ENCODE measurements around the gene MCM9. TPM values are rescaled to one million over a fixed set of nuclear protein-coding genes. Genes with fewer than 3 reads are reported as not detected.

The MCM9 gene
- polyA plus RNA-seq (ENCODE audit: insufficient read depth in 1 of 5, insufficient read length in 5 of 5, low replicate concordance in 1 of 5) = 10 to 100 TPM; 15.1 to 24.4 (median 21.5) TPM
- long read RNA-seq, donor 1, partial matches to known transcripts = 0 of 1 reads
- long read RNA-seq, donor 1, other reads (novel, unspliced or antisense) = 0 of 1 reads
- long read RNA-seq, donor 2, partial matches to known transcripts = 0 of 1 reads
- long read RNA-seq, donor 2, other reads (novel, unspliced or antisense) = 0 of 1 reads
- long read RNA-seq, donor 3, partial matches to known transcripts = 0 of 1 reads
- long read RNA-seq, donor 3, other reads (novel, unspliced or antisense) = 0 of 1 reads
- long read RNA-seq, donor 4, partial matches to known transcripts = 0 of 1 reads
- long read RNA-seq, donor 4, other reads (novel, unspliced or antisense) = 0 of 1 reads
- long read RNA-seq, donor 5, full-length matches to known transcripts = 2 of 2 reads
- long read RNA-seq, donor 5, partial matches to known transcripts = 0 of 2 reads
- long read RNA-seq, donor 5, other reads (novel, unspliced or antisense) = 0 of 2 reads
- long read RNA-seq, donor 6, full-length matches to known transcripts = 2 of 2 reads
- long read RNA-seq, donor 6, partial matches to known transcripts = 0 of 2 reads
- long read RNA-seq, donor 6, other reads (novel, unspliced or antisense) = 0 of 2 reads
- long read RNA-seq, donor 7, partial matches to known transcripts = 132 of 133 reads
- long read RNA-seq, donor 7, other reads (novel, unspliced or antisense) = 0 of 133 reads
- long read RNA-seq, donor 8, partial matches to known transcripts = 0 of 1 reads
- long read RNA-seq, donor 8, other reads (novel, unspliced or antisense) = 0 of 1 reads

DNA sequence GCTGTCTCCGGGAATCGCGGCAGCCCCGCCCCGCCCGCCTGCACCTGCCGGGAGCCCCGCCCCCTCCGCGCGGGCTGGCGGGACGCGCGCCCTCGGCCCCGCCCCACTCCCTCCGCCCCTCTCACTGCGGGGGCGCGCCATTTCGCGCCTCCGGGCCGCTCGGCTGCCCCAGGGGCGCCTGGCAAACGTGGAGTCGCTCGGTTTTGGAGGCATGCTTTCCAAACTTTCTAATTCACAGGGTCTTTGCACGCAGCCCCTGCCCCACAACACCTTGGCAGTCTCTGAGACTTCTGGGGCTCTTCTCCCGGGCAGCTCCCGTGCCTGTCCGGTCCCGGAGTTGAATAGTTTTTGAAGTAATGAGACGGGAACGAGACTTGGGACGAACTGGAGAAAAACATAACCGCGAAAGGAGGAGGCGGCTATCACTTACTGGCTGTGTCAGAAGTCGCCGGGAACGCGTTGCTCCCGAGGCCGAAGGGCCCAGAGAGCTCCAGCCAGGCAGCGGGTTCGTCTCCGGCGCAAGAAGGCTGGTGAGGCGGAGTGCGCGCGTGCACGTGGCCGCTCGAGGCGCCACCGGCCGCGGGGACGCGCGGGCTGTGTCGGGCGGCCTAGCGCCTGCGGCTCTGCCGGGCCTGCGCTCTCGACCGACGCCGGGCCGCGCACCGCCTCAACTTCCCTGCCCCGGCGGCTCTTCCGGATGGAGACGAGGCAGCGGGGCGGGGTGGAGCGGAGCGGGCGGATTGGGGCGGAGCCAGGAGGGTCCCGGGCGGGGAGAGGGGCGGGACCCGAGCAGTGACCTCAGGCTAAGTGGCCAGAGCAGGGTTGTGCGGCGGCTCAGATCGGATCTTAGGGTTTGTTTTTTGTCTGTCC is at the start of gene MCM9:
Gene MCM9 (minus strand): TSS at position 699 of the 870 bp plus-strand sequence. CDS start 3,436 bp downstream, outside the sequence.
- peak; percentile 88 to 92 for DNase-seq

DNA sequence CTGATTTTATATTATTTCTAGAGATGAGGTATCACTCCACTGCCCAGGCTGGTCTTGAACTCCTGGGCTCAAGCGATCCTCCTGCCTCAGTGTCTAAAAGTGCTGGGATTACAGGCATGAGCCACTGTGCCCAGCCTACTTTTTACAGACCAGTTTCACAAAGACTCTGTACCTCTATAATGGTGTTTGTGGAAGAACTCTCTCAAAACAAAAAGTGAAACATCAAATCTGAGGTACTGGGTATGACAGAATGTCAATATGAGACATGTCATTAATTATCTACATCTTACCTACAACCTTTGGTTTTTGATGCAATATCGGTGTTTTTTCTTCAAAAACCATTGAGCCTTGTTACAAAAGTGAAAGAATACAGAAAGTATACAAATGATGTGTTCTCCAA is 49.4 kb upstream of the MCM9 start:
- DNase-seq = no peak

DNA sequence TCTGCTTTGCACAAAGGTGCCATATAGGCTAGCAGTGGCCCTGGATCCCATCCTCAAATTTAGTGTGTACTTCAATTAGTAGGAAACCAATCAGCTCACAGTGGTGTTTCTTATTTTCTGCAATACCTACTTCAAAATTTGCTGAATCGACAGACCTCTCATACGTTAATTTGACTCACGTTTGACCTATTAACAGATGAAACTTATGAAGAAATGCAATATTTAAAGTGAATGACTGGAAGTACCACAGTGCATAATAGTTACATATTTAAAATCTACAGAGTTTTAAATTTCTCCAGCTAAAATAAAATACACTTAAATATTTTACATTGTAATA is 47.6 kb upstream of the MCM9 start:
- no peak for DNase-seq

DNA sequence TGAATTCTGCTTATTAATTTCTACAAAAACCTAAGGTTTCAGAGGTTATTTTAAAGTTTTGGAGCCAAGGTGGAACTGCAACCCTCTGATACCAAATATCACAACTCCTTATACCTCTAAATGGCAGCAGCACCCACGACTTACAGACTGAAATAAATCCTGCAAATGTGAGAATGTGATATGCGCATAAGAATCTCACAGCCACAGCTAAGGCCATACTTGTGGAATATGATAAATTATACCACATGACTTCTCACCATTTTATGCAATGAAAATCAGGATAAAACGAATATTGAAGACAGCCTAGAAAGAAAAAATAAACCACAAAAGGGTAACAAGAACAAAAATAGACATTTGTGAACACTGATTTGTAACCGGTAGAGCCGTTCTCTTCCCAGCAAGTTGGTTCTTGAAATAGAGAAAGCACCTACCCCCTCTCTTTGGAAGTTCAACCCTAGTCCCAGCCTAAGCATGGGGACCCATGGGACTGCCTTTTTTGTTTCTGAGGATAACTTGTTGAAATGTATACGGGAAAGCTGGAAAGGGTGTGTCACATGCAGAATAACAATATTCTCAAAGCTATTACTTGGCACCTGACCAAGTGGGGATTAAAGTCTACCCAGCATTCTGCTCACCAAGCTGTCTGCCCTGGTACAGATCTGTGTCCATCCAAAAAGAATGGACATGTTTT is 47.1 kb upstream of the MCM9 start:
- no peak for DNase-seq

DNA sequence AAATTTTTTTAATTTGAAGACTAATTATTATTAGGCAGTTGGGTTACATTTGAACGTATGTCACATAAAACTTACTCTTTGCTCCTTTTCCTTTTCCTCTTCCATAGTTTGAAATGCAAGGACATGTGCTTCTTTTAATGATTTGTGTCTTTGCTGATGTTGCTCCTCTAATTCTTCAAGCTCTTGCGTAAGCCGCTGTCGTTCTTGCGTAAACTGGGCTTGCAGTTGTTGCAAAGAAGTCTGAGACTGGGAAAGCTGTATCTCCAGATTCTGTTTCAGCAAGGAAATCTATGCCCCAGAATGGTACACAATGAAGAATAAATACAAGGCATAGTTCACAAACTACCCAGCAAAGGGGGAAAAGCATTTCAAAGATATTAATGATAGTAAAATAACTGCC is 45.1 kb upstream of the MCM9 start:
- DNase-seq = peak; percentile 54 to 60

DNA sequence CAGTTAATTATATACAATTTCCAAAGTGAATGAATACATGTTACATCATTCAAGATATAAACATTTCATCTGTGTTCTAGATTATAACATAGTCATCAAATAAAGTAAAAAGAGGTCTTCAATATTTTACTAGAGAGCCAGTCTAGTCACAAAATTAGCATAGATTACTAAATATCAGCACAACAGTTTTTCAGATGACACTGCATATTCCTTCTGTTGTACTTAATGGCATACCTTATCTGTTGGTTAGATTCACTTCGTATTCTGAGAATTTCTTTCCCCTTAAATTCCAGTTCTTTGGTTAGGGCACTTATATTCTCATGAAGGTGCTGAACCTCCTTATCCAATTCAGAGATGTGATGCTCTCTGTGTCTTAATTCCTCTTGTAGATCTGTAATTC is 39.8 kb upstream of the MCM9 start:
- DNase-seq = no peak

DNA sequence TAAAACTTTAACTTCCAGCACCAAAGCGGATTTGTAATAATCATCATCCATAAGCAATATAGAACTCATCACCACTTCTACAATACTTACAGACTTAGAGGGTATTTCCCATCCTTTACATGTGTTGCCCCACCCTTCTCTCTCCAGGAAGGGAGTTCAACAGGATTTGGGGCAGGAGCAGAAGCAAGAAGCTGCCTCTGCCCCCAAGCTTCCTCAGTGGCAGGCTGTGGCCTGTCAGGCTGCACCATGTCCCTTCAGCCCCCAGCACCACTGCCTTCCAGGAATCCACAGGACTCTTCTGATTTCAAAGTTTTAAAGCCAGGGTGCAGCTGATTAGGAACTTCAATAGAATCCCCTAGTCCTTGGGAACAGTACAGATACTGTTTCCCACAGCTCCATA is 36.7 kb upstream of the MCM9 start:
- DNase-seq = no peak

DNA sequence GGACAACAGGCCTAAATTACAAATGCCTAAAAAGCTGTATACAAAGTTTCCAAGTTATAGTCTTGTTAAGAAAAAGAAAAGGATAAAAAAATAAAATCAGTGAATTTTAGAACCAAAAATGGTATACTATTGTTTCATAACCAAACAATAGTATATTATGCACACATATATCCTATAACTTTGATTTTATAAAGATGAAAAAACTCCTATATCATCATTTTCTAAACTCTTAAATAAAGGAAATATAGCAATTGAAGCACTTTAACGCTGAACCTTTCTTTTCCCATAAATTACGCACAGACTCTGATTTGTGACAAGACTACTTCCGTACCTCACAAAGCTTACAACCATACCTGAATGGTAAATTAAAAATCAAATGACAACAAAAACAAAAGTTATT is 35.9 kb upstream of the MCM9 start:
- DNase-seq = no peak

DNA sequence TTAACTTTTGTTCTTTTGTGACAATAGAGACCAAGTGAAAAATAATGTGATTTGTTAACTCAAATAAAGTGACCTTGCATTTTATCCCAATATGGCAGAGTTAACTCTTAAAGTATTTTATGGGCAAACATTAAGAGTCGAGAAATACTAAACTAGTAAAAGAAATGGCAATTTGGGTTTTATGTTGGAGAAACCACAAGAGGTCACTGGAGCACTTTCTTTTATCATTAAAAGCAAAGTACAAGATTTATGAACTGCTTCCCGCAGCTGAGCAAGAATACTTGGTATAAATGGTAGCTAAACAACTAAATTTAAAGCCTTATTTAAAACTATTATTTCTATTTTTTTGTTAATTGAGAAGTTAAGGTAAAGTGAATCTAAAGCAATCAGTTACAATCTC is 33.5 kb upstream of the MCM9 start:
- peak; percentile 30 to 39 for DNase-seq

DNA sequence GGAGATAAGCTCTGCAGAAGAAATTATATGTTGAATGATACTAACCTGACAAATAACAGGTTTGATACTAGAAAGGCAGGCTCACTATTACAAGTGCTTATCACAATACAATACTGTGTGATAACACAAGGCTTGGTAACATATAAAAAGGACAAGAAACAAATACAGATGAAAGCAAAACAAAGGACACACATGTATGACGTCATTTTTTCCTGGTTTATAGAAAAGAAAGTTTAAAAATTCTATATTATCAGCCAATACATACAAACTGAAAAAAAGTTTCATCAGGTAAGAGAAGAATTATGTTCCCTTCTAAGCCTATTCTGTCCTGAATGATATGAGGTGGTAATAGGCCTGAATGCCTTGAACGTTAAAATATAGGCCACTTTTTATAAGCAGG is 32.3 kb upstream of the MCM9 start:
- DNase-seq = no peak

DNA sequence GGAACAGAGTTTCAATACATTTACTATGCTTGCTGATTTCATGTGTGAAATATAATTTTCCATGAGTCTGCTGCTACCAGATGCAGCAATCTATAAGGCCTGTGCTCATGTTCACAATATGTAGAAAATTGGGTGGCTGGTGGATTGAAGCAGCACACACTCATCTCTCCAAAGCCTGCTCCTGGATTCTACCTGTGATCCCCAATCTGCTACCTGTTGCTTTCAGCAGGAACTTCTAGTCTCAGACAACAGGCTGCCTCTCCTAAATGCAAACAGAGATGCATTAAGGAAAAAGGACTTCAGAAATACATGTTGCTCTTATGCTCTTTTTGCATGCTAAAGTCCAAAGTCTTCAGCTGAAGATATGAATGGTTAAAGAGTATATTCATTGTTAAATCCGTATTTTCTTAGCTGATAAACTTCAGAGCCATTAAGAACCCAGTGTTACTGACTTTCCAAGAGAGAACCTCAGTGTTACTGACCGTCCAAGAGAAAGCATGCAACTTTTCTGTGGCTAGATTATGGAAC is 30.9 kb upstream of the MCM9 start:
- no peak for DNase-seq

DNA sequence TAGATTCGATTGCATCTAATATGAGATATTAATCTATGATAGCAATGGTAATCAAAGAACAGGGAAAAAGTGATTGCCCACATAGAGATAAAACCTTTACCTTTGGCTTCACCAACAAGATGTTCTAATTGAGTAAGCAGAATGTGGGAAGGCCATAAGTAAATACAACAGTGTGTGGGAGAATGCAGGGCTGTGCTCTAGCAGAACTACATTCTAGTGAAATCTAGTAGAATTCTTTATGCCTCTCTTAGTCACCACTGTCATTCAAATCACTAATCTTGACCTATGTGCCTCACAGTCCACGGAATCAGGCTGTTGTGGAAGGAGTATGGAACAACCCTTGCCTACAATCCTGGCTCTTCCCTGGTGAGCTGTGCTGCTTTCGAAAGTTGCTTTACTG is 30.4 kb upstream of the MCM9 start:
- DNase-seq = no peak

DNA sequence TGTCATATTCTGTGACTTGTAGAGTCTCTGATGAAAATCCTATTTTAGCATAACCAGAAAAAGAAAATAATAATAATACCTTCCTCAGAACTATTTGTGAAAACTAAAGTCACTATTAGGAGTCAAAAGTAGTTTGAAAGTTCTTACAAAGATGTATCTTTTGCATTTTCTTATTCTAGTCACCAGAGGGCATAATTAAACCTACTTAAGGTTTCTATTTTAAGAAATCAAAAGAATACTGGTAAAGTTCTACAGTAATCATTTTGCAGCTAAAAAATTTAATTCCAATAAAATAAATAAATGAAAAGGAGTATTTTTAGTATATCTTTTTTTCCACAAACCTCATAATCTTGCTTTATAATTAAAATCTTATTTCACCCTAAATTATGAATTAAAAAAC is 28.0 kb upstream of the MCM9 start:
- DNase-seq = no peak

DNA sequence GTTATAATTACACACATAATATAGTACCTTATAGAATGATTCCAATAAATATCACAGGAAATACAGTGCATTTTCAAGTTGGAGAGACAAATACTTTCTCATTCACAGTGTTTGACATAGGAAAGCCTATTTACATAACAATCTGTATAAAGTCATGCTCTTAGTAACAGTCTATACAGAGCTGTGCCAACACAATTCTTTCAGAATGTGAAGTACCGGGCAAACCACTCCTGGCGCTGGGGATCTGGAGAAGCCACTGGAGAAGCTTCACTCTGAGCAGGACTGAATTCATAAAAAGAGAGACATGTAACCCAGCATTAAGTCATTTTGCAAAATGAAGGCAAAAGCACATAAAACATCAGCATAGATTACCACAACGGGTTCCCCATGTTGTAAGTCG is 24.9 kb upstream of the MCM9 start:
- no peak for DNase-seq

DNA sequence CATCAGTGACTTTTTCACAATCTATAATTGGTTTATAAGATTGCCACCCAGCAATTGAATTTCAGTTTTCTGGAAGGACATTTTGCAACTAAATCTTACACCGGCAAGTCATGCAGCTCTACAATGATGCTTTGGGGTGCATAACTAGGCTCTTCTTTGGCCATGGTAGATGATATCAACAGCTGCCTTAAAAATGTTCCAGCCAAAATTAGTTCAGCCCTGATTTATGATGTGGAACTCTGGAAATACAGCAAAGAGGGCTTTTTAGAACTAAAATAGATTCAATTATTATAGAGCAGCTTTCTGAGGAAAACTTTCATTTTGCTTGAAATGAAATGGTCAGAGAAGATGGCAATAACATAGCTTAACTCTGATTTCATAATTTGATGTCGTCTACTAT is 18.4 kb upstream of the MCM9 start:
- DNase-seq = peak; percentile 23 to 33

DNA sequence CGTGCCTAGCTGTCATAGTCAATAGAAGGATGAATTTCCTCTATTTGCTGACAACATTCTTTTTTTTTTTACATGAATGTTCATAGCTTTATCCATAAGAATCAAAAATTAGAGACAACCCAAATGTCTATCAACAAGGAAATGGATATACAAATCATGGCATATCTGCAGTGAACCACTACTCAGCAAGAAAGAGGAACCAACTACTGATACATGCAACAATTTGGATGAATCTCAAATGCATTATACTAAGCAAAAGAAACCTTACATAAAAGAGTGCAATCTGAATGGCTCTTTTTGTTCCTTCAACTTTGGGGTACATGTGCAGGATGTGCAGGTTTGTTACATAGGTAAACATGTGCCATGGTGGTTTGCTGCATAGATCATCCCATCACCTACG is 17.7 kb upstream of the MCM9 start:
- DNase-seq = no peak

DNA sequence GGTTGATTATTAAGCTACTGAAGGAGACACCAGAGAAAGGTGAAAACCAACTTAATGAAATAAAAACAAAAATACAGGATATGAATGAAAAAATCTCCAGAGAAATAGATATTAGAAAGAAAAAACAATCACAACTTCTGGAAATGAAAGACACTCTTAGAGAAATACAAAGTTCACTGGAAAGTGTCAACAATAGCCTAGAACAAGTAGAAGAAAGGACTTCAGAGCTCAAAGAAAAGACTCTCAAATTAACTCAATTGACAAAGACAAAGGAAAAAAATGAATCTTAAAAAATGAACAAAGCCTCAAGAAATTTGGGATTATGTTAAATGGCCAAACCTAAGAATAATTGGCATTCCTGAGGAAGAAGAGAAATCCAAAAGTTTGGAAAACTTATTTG is 10.3 kb upstream of the MCM9 start:
- DNase-seq = no peak

DNA sequence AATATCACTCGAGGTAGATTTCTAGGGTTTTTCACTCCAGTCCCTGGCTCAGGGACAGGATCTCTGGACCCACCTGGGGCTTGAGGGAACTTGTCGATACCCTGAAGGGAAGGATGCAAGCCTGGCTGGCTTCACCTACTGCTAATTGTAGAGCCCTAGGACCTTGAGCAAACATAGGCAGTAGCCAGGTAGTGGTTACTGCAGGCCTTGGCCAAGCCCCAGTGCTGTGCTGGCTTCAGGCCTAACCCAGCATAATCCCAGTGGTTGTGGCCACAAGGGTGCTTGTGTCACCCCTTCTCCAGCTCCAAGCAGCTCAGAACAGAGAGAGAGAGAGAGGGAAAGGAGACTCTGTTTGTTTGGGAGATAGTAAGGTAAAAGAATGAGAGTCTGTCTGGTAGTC is 5.8 kb upstream of the MCM9 start:
- no peak for DNase-seq

DNA sequence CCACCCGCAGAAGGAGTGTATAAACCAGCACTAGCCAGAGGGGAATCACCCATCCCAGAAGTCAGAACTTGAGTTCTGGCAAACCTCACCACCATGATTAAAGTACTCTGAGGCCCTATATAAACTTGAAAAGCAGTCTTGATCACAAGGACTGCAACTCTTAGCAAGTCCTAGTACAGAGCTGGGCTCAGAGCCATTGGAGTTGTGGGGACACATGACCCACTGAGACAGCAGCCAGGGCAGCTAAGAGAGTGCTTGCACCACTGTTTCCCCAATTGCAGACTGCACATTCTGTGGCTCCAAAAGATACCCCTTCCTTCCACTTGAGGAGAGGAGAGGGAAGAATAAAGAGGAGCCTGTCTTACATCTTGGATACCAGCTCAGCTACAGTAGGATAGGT is 4.7 kb upstream of the MCM9 start:
- DNase-seq = no peak

DNA sequence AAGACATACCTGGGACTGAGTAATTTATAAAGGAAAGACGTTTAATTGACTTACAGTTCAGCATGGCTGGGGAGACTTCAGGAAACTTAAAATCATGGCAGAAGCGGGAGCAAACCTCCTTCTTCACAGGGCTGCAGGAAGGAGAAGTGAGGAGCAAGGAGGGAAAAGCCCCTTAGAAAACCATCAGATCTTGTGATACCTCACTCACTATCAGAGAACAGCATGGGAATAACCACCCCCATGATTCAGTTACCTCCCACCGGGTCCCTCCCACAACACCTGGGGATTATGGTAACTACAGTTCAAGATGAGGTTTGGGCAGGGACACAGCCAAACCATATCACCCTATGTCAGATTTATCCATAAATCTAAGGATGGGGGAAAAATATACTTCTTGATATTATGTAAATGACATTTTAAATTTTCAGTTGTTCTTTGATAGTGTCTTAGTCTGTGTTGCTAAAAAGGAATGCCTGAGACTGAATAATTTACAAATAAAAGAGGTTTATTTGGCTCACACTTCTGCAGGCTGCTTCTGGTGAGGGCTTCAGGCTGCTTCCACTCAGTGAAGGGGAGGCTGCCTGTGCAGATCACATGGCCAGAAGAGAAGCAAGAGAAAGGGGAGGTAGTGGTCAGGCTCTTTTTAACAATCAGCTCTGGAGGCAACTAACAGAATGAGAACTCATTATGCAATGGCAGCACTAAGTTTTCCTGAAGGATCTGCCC is 1.2 kb upstream of the MCM9 start:
- no peak for DNase-seq

DNA sequence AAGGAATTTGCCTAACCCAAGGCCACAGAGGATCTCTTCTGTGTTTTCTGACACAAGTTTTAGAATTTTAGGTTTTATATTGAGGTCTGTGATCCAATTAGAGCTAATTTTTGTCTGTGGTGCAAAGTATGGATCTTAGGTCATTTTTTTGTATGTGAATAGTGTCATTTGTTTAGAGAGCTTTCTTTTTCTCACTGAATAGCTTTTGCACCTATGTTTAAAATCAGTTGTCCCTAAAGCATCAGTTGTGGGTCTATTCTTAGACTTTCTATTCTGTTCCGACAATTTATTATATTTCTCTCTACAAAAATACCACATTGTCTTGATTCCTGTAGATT is 341 bp upstream of the MCM9 start:
- DNase-seq = no peak

All from right lung (tissue), 10 donors.